K562 (cell line): ENCODE data around the gene GNL3. TPM values are rescaled to one million over a fixed set of nuclear protein-coding genes. Genes with fewer than 3 reads are reported as not detected.

Experiments used
- ATAC-seq: fragments of 200-7000 bp; cut with Tn5 transposase; 3 replicates; pipeline ENCODE4 v1.9.1; 2020; ENCODE audit warnings: moderate library complexity
- BruUV-seq: library from RNA; stranded (reverse); fragments of 400-500 nt; replicated peaks from 2 replicates; lab custom pipeline; 2021; lab: Mats Ljungman, UMichigan
- CTCF ChIA-PET: fragments of 300-600 bp; formaldehyde crosslinking; extraction: SDS; loops from one replicate; lab custom pipeline; 2021; ENCODE audit warnings: low intra/inter-chr PET ratio; lab: Yijun Ruan, JAX
- POLR2A ChIA-PET: fragments of 300-600, 350-650 bp; sonication (Branson Sonifier 250); formaldehyde crosslinking; extraction: SDS; loops from one replicate; lab custom pipeline; 2021; ENCODE audit warnings: antibody characterized with exemption, inconsistent platforms; lab: Yijun Ruan, JAX
- DNase-seq, 4 experiments: peaks; one replicate each; pipeline versions ENCODE4 v3.0.0 to v3.0.0-alpha.2; 2011 to 2018; ENCODE audit warnings: low spot score in 3 of 4, mixed read lengths in 3 of 4; ENCODE audit errors: extremely low read depth in 1 of 4
- FAIRE-seq: peaks from 2 replicates; lab custom pipeline; 2011; peaks lifted over from hg19 to GRCh38; lab: Jason Lieb, UNC
- H2AFZ ChIP-seq: 2 replicates; pipeline ENCODE4 v1.6.0; 2011; ENCODE audit warnings: low read depth, low read length, control low read depth, inconsistent platforms
- H3K27ac ChIP-seq: fragments of 200-600 bp; 3 replicates; pipeline ENCODE4 v1.8.0; 2011; ENCODE audit warnings: low read depth, mild to moderate bottlenecking, control low read depth, inconsistent platforms, low read length, moderate library complexity, mixed read lengths; ENCODE audit errors: extremely low read depth
- H3K27me3 ChIP-seq, 2 experiments: fragments of 300-600 bp in 1 of 2; 2 replicates in 1 of 2; 3 replicates in 1 of 2; pipeline versions ENCODE4 v1.6.0 to v1.8.0; 2011; ENCODE audit warnings: inconsistent platforms in 2 of 2, low read length in 2 of 2, mild to moderate bottlenecking in 1 of 2, mixed read lengths in 1 of 2, moderate library complexity in 1 of 2; ENCODE audit not compliant: control insufficient read depth in 2 of 2, insufficient read depth in 2 of 2
- H3K36me3 ChIP-seq: fragments of 300-600 bp; 3 replicates; pipeline ENCODE4 v1.8.0; 2011; ENCODE audit warnings: mild to moderate bottlenecking, low read length, inconsistent platforms; ENCODE audit not compliant: control insufficient read depth, insufficient read depth
- H3K4me1 ChIP-seq, 2 experiments: fragments of 200-600 bp in 1 of 2; replicated peaks in 1 of 2; 2 replicates in 1 of 2; 3 replicates in 1 of 2; pipeline versions ENCODE4 v1.5.1 to v1.8.0; 2011; ENCODE audit warnings: inconsistent platforms in 2 of 2, low read length in 2 of 2, mild to moderate bottlenecking in 1 of 2, mixed read lengths in 1 of 2, moderate library complexity in 1 of 2; ENCODE audit not compliant: control insufficient read depth in 2 of 2, insufficient read depth in 2 of 2
- H3K4me2 ChIP-seq: 2 replicates; pipeline ENCODE4 v1.6.1; 2011; ENCODE audit warnings: low read length, control low read depth, inconsistent platforms, mixed read lengths; ENCODE audit not compliant: insufficient read depth
- H3K4me3 ChIP-seq: fragments of 200-600 bp; sonication (generic), shearing (Covaris generic); 2 replicates; pipeline ENCODE4 v1.5.1; 2016; ENCODE audit warnings: control low read depth, inconsistent platforms
- H3K79me2 ChIP-seq: fragments of 200-600 bp; 3 replicates; pipeline ENCODE4 v1.8.0; 2011; ENCODE audit warnings: low read length, inconsistent platforms; ENCODE audit not compliant: control insufficient read depth, insufficient read depth
- H3K9ac ChIP-seq, 2 experiments: 2 replicates each; pipeline versions ENCODE4 v1.6.0 to v1.6.1; 2011; ENCODE audit warnings: low read depth in 2 of 2, low read length in 2 of 2, control low read depth in 1 of 2, inconsistent platforms in 1 of 2, mild to moderate bottlenecking in 1 of 2, mixed read lengths in 1 of 2; ENCODE audit not compliant: insufficient read depth in 1 of 2
- H3K9me1 ChIP-seq: one replicate; pipeline ENCODE4 v1.6.0; 2011; ENCODE audit warnings: inconsistent platforms, mild to moderate bottlenecking, low read length, moderate library complexity; ENCODE audit not compliant: control insufficient read depth, insufficient read depth
- H3K9me3 ChIP-seq: replicated peaks from 2 replicates; pipeline ENCODE4 v1.5.1; 2011; ENCODE audit warnings: low read depth, low read length, inconsistent platforms; ENCODE audit not compliant: control insufficient read depth, insufficient read depth
- H4K20me1 ChIP-seq: replicated peaks from 2 replicates; pipeline ENCODE4 v1.6.1; 2011; ENCODE audit warnings: low read length, inconsistent platforms, mixed read lengths; ENCODE audit not compliant: control insufficient read depth, insufficient read depth
- ESRRA ChIP-seq: fragments of 450-650 bp; IDR thresholded peaks from 2 replicates; pipeline ENCODE4 v1.6.1; 2014; ENCODE audit warnings: low read depth, mild to moderate bottlenecking, moderate library complexity, borderline replicate concordance
- PRPF4 ChIP-seq: fragments of 200-400 bp; formaldehyde crosslinking; IDR thresholded peaks from one replicate; pipeline ENCODE4 v1.6.1; 2017; ENCODE audit warnings: low read length, low read depth, mild to moderate bottlenecking; ENCODE audit not compliant: insufficient read depth, poor library complexity, severe bottlenecking
- PTRF ChIP-seq: fragments of 450-650 bp; IDR thresholded peaks from 2 replicates; pipeline ENCODE4 v1.6.1; 2016; ENCODE audit warnings: mild to moderate bottlenecking, missing genetic modification characterization, missing compliant biosample characterization
- PTTG1 ChIP-seq: fragments of 450-650 bp; IDR thresholded peaks from 2 replicates; pipeline ENCODE4 v1.6.1; 2016; ENCODE audit warnings: low read depth, mild to moderate bottlenecking, missing genetic modification characterization, missing compliant biosample characterization
- ZKSCAN8 ChIP-seq: fragments of 200-800 bp; sonication (Bioruptor generic); IDR thresholded peaks from 2 replicates; pipeline ENCODE4 v1.6.1; 2016; ENCODE audit warnings: missing genetic modification characterization, missing compliant biosample characterization
- ZNF274 ChIP-seq: IDR thresholded peaks from 2 replicates; pipeline ENCODE4 v1.6.1; 2011; ENCODE audit warnings: low read depth, mild to moderate bottlenecking, low read length, moderate library complexity, borderline replicate concordance
- WGBS: fragments of 100-300 bp; shearing (Covaris generic); methylation state at CpG from one replicate; pipeline ENCODE4 v1.1.6; 2016; ENCODE audit warnings: low coverage, mixed read lengths; ENCODE audit not compliant: insufficient coverage; ENCODE audit errors: missing lambda C conversion rate; 5-methylcytosine and 5-hydroxymethylcytosine counted together
- in situ Hi-C: fragments of 300-500 bp; cut with MboI; formaldehyde crosslinking; loops from 4 replicates; pipeline ENCODE4 v1.15.0; 2018; ENCODE audit warnings: inconsistent platforms, mixed read lengths
- intact Hi-C: fragments of 100-400 bp; cut with micrococcal nuclease; formaldehyde crosslinking; loops from 2 replicates; pipeline ENCODE4 v1.14.2; 2022
- polyA plus RNA-seq, 8 experiments: library from polyadenylated mRNA; depleted of rRNA in 4 of 8; stranded (reverse) in 5 of 8; unstranded in 3 of 8; fragments of >200 nt; fragmentation: Nextera tagmentation in 2 of 8; fragmentation: Illumina TruSeq in 1 of 8; extraction: Ambion mirVana in 2 of 8; extraction: Trizol in 1 of 8; gene quantifications; 2 replicates each; pipeline versions ENCODE4 v1.2.1 to v1.2.3, GENCODE V29; 2011 to 2014; ENCODE audit warnings: inconsistent platforms in 1 of 8, missing spikeins in 1 of 8
- total RNA-seq, 7 experiments: library from RNA; depleted of rRNA in 6 of 7; stranded (reverse); fragments of >200 nt in 6 of 7; fragmentation: Illumina TruSeq in 2 of 7; extraction: Trizol in 2 of 7; gene quantifications; 2 replicates each; pipeline versions ENCODE4 v1.2.1 to v1.2.3, GENCODE V29; 2011 to 2021; ENCODE audit warnings: low replicate concordance in 1 of 7
- TF ChIP-seq, protein P1 (sequence below): sonication (generic); formaldehyde crosslinking; IDR thresholded peaks from 2 replicates; pipeline ENCODE4 v1.8.1; 2023; ENCODE audit warnings: mild to moderate bottlenecking, missing genetic modification reagents

GNL3 gene
- total and polyA plus RNA-seq, 9 of the 15 experiments (the other 6 are each of a cell fraction or from before 2014, with no cell fraction given) = 132 to 313 (median 220) TPM

DNA sequence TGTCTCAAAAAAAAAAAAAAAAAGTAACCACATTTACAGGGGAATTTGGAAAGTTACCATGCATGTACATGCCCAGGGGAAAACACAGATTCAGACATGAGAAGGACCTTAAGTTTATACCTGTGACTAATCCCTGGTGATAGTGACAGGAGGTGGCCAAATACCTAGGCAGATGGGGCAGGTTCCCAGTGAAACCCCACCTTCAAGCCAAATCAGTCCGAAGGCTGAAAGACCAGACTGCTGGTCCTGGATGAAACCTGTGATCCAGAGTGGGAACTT, 35.8 kb downstream of the GNL3 start:
- no peak overlapping the region for H3K4me3 ChIP-seq
- no peaks in the 10 kb centered on the region for H3K27me3 ChIP-seq
- no peaks in the 10 kb centered on the region for H4K20me1 ChIP-seq
- no peaks in the 10 kb centered on the region for H3K4me1 ChIP-seq
- no peaks in the 10 kb centered on the region for H3K9me1 ChIP-seq
- ChIA-PET POLR2A (no interaction called here), CTCF (no interaction called here)
- no peak overlapping the region for H3K27ac ChIP-seq
- no peaks in the 10 kb centered on the region for H3K36me3 ChIP-seq
- TF ChIP-seq PTTG1 (tag) (no peak), ESRRA (no peak), PTRF (tag) (no peak), PRPF4 (no peak), ZKSCAN8 (no peak), ZNF274 (no peak)
- TF ChIP-seq, protein P1, sequence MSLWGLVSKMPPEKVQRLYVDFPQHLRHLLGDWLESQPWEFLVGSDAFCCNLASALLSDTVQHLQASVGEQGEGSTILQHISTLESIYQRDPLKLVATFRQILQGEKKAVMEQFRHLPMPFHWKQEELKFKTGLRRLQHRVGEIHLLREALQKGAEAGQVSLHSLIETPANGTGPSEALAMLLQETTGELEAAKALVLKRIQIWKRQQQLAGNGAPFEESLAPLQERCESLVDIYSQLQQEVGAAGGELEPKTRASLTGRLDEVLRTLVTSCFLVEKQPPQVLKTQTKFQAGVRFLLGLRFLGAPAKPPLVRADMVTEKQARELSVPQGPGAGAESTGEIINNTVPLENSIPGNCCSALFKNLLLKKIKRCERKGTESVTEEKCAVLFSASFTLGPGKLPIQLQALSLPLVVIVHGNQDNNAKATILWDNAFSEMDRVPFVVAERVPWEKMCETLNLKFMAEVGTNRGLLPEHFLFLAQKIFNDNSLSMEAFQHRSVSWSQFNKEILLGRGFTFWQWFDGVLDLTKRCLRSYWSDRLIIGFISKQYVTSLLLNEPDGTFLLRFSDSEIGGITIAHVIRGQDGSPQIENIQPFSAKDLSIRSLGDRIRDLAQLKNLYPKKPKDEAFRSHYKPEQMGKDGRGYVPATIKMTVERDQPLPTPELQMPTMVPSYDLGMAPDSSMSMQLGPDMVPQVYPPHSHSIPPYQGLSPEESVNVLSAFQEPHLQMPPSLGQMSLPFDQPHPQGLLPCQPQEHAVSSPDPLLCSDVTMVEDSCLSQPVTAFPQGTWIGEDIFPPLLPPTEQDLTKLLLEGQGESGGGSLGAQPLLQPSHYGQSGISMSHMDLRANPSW (CRISPR knock-in tag) = no peak
- 100% methylated on average over 1 of the region's 1 CpG for WGBS
- BruUV-seq = no TSS peak
- H3K9me3 ChIP-seq = no peaks in the 10 kb centered on the region
- no peak overlapping the region for H3K9ac ChIP-seq
- no peak for FAIRE-seq
- no peaks in the 10 kb centered on the region for H3K79me2 ChIP-seq
- in situ Hi-C loops = no loop called here
- no peak for ATAC-seq
- DNase-seq = no peak
- intact Hi-C loops = no loop called here
- H2AFZ ChIP-seq = no peak overlapping the region
- H3K4me2 ChIP-seq = no peak overlapping the region
